Measurements from ENCODE around the gene LRRC8C.

DNA sequence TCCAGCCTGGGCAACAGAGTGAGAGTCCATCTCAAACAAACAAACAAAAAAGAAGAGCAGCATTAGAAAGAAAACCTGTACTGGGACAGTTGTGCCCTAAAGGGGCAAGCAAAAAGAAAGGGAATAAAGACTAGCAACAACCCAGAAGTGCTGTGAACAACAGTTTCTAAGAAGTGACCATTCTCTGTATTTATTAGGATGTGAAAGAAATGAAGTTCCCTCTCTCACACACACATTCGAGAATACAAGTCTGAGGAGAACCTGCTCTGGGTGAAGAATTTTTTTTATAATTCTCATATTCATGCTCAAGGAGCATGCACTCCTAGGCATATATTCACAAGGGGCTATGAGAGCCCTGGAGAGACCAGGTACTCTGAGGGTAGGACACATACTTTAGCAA is 128.4 kb downstream of the LRRC8C start:
- TF ChIP-seq, protein P1, sequence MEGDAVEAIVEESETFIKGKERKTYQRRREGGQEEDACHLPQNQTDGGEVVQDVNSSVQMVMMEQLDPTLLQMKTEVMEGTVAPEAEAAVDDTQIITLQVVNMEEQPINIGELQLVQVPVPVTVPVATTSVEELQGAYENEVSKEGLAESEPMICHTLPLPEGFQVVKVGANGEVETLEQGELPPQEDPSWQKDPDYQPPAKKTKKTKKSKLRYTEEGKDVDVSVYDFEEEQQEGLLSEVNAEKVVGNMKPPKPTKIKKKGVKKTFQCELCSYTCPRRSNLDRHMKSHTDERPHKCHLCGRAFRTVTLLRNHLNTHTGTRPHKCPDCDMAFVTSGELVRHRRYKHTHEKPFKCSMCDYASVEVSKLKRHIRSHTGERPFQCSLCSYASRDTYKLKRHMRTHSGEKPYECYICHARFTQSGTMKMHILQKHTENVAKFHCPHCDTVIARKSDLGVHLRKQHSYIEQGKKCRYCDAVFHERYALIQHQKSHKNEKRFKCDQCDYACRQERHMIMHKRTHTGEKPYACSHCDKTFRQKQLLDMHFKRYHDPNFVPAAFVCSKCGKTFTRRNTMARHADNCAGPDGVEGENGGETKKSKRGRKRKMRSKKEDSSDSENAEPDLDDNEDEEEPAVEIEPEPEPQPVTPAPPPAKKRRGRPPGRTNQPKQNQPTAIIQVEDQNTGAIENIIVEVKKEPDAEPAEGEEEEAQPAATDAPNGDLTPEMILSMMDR (IDR thresholded peaks at IDR 0.05; ENCODE audit: insufficient read depth, low read length, poor library complexity, severe bottlenecking), result no peak
- TF ChIP-seq EZH2phosphoT487 (conservative IDR thresholded peaks at IDR 0.05; ENCODE audit: low read length), result no peak
